ENCODE measurements around the gene GIMAP7.

The GIMAP7 gene

GRCh38 chr7:150524018-150524417 lies 9.3 kb downstream of the GIMAP7 start:
- TF ChIP-seq CTCF (IDR thresholded peaks at IDR 0.05; ENCODE audit: extremely low read depth, insufficient read depth, missing control alignments): no peak
- DNase-seq (ENCODE audit: low spot score): no peak
- in situ Hi-C loops (cut with MboI; ENCODE audit: low pct_unique_long_range_greater_than_20kb, low sequenced_read_pairs, unreplicated experiment): no loop called here

- in situ Hi-C loops (cut with MboI; ENCODE audit: low pct_unique_long_range_greater_than_20kb, low sequenced_read_pairs, unreplicated experiment): no loop called here
- TF ChIP-seq CTCF (IDR thresholded peaks at IDR 0.05; ENCODE audit: extremely low read depth, insufficient read depth, missing control alignments): no peak
- DNase-seq (ENCODE audit: low spot score): no peak
Measured at GRCh38 chr7:150531704-150532103, 17.0 kb downstream of the GIMAP7 start.

- no peak for DNase-seq (ENCODE audit: low spot score)
- no peak for TF ChIP-seq CTCF (IDR thresholded peaks at IDR 0.05; ENCODE audit: extremely low read depth, insufficient read depth, missing control alignments)
- in situ Hi-C loops (cut with MboI; ENCODE audit: low pct_unique_long_range_greater_than_20kb, low sequenced_read_pairs, unreplicated experiment): no loop called here
Measured at GRCh38 chr7:150538259-150538658, 23.6 kb downstream of the GIMAP7 start.

DNA sequence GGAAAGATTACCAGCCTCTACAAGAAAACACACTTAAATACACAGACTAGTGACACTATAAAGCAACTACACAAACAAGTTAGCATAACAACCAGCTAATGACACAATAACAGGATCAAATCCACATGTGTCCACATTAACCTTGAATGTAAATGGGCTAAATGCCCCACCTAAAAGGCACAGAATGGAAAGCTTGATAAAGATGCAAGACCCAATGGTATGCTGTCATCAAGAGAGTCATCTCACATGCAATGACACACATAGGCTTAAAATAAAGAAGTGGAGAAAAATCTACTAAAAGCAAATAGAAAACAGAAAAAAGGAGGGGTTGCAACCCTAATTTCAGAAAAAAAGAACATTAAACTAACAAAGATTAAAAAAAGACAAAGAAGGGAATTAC lies 38.5 kb downstream of the GIMAP7 start:
- no peak for TF ChIP-seq CTCF (IDR thresholded peaks at IDR 0.05; ENCODE audit: extremely low read depth, insufficient read depth, missing control alignments)
- DNase-seq (ENCODE audit: low spot score): no peak
- in situ Hi-C loops (cut with MboI; ENCODE audit: low pct_unique_long_range_greater_than_20kb, low sequenced_read_pairs, unreplicated experiment): no loop called here

DNA sequence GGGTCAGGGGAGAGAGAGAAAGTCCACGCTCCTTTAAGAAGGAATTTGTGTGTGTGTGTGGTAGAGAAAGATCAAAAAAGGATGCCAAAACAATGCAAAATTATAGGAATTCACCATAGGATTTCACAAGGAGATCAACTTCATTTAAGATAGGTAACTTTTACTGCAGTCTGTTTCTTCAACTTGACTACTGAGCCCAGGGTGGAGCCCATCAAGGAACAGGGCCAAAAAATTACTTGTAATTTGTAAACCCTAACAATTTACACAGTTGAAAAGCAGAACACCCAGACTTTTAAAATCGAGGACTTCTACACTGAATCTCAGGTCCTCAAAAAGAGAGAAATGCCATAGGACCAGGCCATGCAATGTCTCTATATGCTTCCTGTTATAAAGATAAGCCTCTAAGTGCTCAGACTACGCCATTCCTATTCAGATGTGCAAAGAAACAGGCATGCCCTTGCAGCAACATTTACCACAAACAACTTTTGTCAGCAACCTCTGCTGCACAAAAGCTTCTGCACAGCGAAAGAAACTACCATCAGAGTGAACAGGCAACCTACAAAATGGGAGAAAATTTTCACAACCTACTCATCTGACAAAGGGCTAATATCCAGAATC lies 42.0 kb downstream of the GIMAP7 start:
- in situ Hi-C loops (cut with MboI; ENCODE audit: low pct_unique_long_range_greater_than_20kb, low sequenced_read_pairs, unreplicated experiment): no loop called here
- no peak for DNase-seq (ENCODE audit: low spot score)
- no peak for TF ChIP-seq CTCF (IDR thresholded peaks at IDR 0.05; ENCODE audit: extremely low read depth, insufficient read depth, missing control alignments)

- no peak for DNase-seq (ENCODE audit: low spot score)
- TF ChIP-seq CTCF (IDR thresholded peaks at IDR 0.05; ENCODE audit: extremely low read depth, insufficient read depth, missing control alignments): no peak
- in situ Hi-C loops (cut with MboI; ENCODE audit: low pct_unique_long_range_greater_than_20kb, low sequenced_read_pairs, unreplicated experiment): no loop called here
Measured at GRCh38 chr7:150560486-150560885, 45.8 kb downstream of the GIMAP7 start.

DNA sequence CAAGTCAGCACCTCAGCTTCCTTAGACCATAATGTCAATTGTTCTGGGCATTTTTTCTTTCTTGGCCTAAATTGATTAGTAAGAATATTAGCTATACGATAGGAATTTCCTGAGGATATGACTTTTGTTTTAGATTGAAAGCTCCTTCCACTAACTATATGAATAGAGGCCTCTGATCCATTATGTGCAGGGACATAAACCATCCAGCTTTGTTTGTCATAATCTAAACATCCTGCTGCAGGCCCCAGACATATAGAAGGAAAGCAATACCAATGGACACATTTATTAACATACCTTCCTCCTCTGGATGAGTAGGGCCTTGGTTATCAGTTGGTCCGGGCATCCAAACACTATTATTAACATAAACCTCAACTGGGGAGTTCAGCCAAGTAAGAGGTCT lies 48.2 kb downstream of the GIMAP7 start:
- no peak for DNase-seq (ENCODE audit: low spot score)
- in situ Hi-C loops (cut with MboI; ENCODE audit: low pct_unique_long_range_greater_than_20kb, low sequenced_read_pairs, unreplicated experiment): no loop called here
- no peak for TF ChIP-seq CTCF (IDR thresholded peaks at IDR 0.05; ENCODE audit: extremely low read depth, insufficient read depth, missing control alignments)

Data from GM13977 (cell line).